C4-2B (cell line): ENCODE data around the gene MPP2.

ENCODE experiments used
- H3K27ac ChIP-seq: fragments of 450-650 bp; 2 replicates; pipeline ENCODE4 v1.5.1; 2017
- ZFX ChIP-seq: fragments of 450-650 bp; IDR thresholded peaks from 2 replicates; pipeline ENCODE4 v1.6.1; 2017
- TF ChIP-seq, protein P1 (sequence below): fragments of 450-650 bp; conservative IDR thresholded peaks from 2 replicates; pipeline ENCODE4 v1.5.1; 2017; ENCODE audit warnings: mild to moderate bottlenecking

Gene MPP2

DNA sequence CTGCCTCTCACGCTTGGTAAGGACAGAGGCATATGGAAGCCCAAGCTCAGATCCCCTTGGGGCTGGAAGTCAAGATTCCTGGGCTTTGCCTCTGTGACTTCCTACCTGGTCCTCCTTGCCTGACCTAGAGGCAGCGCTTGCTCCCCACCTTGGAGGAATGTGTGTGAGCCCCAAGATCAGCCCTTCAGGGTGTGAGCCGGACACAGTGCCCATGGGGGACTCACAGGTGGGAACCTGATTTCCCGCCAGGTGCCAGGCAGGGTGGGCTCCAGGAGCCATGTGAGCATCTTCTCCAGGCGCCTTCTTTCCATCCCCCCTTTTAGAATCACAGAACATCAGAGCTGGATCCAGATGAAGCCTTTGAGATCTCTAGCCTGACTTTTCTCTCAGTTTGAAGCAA is 50.2 kb downstream of the MPP2 start:
- no peak overlapping the region for H3K27ac ChIP-seq
- TF ChIP-seq ZFX: no peak
- TF ChIP-seq, protein P1, sequence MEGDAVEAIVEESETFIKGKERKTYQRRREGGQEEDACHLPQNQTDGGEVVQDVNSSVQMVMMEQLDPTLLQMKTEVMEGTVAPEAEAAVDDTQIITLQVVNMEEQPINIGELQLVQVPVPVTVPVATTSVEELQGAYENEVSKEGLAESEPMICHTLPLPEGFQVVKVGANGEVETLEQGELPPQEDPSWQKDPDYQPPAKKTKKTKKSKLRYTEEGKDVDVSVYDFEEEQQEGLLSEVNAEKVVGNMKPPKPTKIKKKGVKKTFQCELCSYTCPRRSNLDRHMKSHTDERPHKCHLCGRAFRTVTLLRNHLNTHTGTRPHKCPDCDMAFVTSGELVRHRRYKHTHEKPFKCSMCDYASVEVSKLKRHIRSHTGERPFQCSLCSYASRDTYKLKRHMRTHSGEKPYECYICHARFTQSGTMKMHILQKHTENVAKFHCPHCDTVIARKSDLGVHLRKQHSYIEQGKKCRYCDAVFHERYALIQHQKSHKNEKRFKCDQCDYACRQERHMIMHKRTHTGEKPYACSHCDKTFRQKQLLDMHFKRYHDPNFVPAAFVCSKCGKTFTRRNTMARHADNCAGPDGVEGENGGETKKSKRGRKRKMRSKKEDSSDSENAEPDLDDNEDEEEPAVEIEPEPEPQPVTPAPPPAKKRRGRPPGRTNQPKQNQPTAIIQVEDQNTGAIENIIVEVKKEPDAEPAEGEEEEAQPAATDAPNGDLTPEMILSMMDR: no peak

DNA sequence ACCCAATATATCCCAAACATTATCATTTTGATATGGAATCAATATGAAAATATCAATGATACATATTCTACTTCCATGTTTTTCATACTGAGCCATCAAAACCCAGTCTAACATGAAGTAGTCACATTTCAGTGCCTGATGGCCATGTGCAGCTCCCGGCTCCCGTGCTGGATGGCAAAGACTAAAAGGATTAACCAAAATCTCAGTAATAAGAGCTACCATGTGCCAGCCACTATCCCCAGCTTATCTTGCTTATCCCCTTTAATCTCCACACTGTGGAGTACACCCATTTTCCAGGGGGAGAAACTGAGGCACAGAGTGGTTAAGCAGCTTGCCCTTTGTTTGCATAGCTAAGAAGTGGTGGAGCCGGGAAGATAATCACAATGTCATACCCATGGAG is 51.2 kb downstream of the MPP2 start:
- no peak overlapping the region for H3K27ac ChIP-seq
- TF ChIP-seq ZFX: no peak
- TF ChIP-seq, protein P1: no peak

DNA sequence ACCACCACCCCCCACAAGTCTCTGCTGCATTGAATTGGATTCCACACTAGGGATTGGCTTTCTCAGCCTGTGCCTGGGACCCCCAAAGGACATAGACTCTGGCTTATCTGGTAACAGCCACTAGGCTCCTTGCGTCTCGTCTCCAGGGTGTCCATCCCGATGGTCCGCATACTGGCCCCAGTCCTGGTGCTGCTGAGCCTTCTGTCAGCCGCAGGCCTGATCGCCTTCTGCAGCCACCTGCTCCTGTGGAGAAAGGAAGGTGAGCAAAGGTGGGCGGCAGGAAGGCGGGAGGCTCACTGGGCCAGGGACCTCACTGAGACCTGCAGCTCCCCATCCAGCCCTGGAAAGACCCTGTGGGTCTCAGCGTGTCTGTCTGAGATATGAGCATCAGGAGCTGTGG is 52.3 kb downstream of the MPP2 start:
- TF ChIP-seq, protein P1: no peak
- TF ChIP-seq ZFX: no peak

DNA sequence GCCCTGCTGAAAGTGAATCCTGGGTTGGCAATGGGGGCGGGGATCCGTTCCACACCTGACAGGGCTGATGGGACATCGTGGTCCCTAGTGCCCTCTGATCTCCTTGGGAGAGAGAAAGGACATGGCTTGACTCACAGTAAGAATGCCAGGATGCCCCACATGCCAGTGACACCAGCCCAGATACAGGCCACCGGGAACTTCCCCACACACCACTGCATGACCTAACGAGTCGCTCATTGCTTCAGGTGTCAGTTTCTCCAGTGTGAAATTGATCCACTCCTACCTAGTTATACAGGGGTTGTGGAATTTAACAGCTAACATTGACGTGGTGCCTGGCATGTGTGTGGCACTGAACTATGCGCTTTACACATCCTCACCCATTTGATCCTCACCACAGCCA is 52.8 kb downstream of the MPP2 start:
- H3K27ac ChIP-seq: no peak overlapping the region
- TF ChIP-seq, protein P1: no peak
- TF ChIP-seq ZFX: no peak

More for the DNA sequence above, 52.3 kb downstream of the MPP2 start:
- H3K27ac ChIP-seq: no peak overlapping the region

DNA sequence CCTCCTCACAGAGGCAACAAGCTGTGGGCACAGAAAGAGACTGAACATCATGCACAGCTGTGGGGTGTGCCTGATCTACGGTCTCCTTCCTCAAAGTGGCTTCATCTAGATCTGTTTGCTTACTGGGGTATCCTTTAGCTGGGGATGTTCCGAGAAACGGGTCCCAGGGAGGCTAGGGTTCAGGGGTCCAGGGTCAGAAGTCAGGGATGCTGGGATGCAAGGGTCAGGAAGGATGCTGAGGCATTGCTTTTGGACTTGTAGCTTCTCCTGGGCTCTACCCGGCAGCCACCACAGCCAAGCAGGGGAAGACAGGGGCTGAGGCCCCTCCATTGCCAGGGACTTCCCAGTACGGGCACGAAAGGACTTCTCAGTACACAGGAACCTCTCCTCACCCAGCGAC is 53.8 kb downstream of the MPP2 start:
- TF ChIP-seq ZFX: no peak
- TF ChIP-seq, protein P1: no peak
- no peak overlapping the region for H3K27ac ChIP-seq

DNA sequence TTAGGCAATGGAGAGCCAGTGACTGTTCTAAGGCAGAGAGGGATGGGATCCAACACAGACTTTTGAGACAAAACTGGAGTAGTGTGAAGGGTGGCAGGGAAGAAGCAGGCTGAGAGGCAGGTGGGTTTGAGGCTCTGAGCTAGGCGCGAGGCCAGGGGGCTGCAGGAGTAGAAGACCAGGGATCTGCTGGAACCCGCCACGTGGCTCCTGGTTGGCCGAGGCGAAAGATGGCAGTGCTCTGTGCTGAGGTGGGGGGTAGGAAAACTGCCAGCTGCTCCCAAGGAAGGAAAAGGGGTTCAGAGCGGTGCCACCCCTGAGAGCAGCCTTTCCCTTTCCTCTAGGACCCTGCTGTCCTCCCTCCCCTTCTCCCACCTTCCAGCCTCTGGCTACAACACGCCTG is 54.8 kb downstream of the MPP2 start:
- no peak for TF ChIP-seq ZFX
- TF ChIP-seq, protein P1: no peak

DNA sequence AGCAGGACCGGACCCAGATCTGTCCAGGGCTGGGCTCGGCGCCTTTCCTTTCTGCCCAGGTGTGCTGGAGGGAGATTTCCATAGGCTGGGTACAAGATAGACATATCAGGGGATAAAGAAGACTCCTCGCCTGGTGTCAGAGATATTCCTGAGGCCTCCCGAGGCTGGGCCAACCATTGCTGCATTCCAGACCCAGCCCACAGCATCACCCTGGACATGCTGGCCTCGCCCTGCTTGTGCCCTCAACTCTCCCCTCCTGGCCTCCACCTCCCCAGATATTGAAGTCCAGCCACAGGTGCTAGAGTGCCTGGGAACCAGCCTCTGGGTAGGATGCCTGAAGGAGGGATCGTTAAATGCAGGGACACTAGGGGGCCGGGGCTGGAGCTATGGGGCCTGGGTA is 58.2 kb downstream of the MPP2 start:
- no peak overlapping the region for H3K27ac ChIP-seq
- TF ChIP-seq, protein P1: no peak
- no peak for TF ChIP-seq ZFX

More for the DNA sequence above, 54.8 kb downstream of the MPP2 start:
- no peak overlapping the region for H3K27ac ChIP-seq
